ENCODE results near the gene FBXO38. TPM values are rescaled to one million over a fixed set of nuclear protein-coding genes. Genes with fewer than 3 reads are reported as not detected.

FBXO38 gene
- total RNA-seq, 1 experiment from 2014 or later: 37.0 TPM

GRCh38 chr5:148382961-148383360 is 797 bp upstream of the FBXO38 start:
- in situ Hi-C loops (cut with HindIII; ENCODE audit: low sequenced_read_pairs): no loop called here
- DNase-seq (ENCODE audit: low spot score): peak; percentile 59

GRCh38 chr5:148384380-148384737 is 601 bp downstream of the FBXO38 start:
- in situ Hi-C loops (cut with HindIII; ENCODE audit: low sequenced_read_pairs): no loop called here
- DNase-seq (ENCODE audit: low spot score): no peak

- DNase-seq (ENCODE audit: low spot score): no peak
- in situ Hi-C loops (cut with HindIII; ENCODE audit: low sequenced_read_pairs): no loop called here
These were observed 1.3 kb downstream of the FBXO38 start for GRCh38 chr5:148385094-148385493.

GRCh38 chr5:148386041-148386440 is 2.3 kb downstream of the FBXO38 start:
- in situ Hi-C loops (cut with HindIII; ENCODE audit: low sequenced_read_pairs): no loop called here
- DNase-seq (ENCODE audit: low spot score): no peak

GRCh38 chr5:148387325-148387724 is 3.6 kb downstream of the FBXO38 start:
- DNase-seq (ENCODE audit: low spot score): no peak
- in situ Hi-C loops (cut with HindIII; ENCODE audit: low sequenced_read_pairs): no loop called here

GRCh38 chr5:148388696-148389095 is 4.9 kb downstream of the FBXO38 start:
- DNase-seq (ENCODE audit: low spot score): no peak
- in situ Hi-C loops (cut with HindIII; ENCODE audit: low sequenced_read_pairs): no loop called here

- in situ Hi-C loops (cut with HindIII; ENCODE audit: low sequenced_read_pairs): no loop called here
These were observed 7.2 kb downstream of the FBXO38 start for GRCh38 chr5:148390914-148391313.

GRCh38 chr5:148391422-148391821 is 7.7 kb downstream of the FBXO38 start:
- in situ Hi-C loops (cut with HindIII; ENCODE audit: low sequenced_read_pairs): no loop called here
- DNase-seq (ENCODE audit: low spot score): no peak

More at GRCh38 chr5:148390914-148391313, 7.2 kb downstream of the FBXO38 start:
- no peak for DNase-seq (ENCODE audit: low spot score)

GRCh38 chr5:148393390-148393741 is 9.6 kb downstream of the FBXO38 start:
- DNase-seq (ENCODE audit: low spot score): no peak
- in situ Hi-C loops (cut with HindIII; ENCODE audit: low sequenced_read_pairs): no loop called here

GRCh38 chr5:148394587-148395019 is 10.8 kb downstream of the FBXO38 start:
- no peak for DNase-seq (ENCODE audit: low spot score)
- in situ Hi-C loops (cut with HindIII; ENCODE audit: low sequenced_read_pairs): no loop called here

GRCh38 chr5:148395031-148395430 is 11.3 kb downstream of the FBXO38 start:
- in situ Hi-C loops (cut with HindIII; ENCODE audit: low sequenced_read_pairs): no loop called here

GRCh38 chr5:148397968-148398595 is 14.3 kb downstream of the FBXO38 start:
- no peak for DNase-seq (ENCODE audit: low spot score)

More at GRCh38 chr5:148395031-148395430, 11.3 kb downstream of the FBXO38 start:
- DNase-seq (ENCODE audit: low spot score): no peak

GRCh38 chr5:148398698-148399121 is 15.0 kb downstream of the FBXO38 start:
- no peak for DNase-seq (ENCODE audit: low spot score)
- in situ Hi-C loops (cut with HindIII; ENCODE audit: low sequenced_read_pairs): no loop called here

More at GRCh38 chr5:148397968-148398595, 14.3 kb downstream of the FBXO38 start:
- in situ Hi-C loops (cut with HindIII; ENCODE audit: low sequenced_read_pairs): no loop called here

GRCh38 chr5:148401604-148402003 is 17.8 kb downstream of the FBXO38 start:
- in situ Hi-C loops (cut with HindIII; ENCODE audit: low sequenced_read_pairs): no loop called here
- DNase-seq (ENCODE audit: low spot score): no peak

- DNase-seq (ENCODE audit: low spot score): no peak
- in situ Hi-C loops (cut with HindIII; ENCODE audit: low sequenced_read_pairs): no loop called here
These were observed 19.6 kb downstream of the FBXO38 start for GRCh38 chr5:148403344-148403743.

GRCh38 chr5:148406406-148406805 is 22.6 kb downstream of the FBXO38 start:
- DNase-seq (ENCODE audit: low spot score): no peak

GRCh38 chr5:148408092-148408491 is 24.3 kb downstream of the FBXO38 start:
- in situ Hi-C loops (cut with HindIII; ENCODE audit: low sequenced_read_pairs): no loop called here

More at GRCh38 chr5:148406406-148406805, 22.6 kb downstream of the FBXO38 start:
- in situ Hi-C loops (cut with HindIII; ENCODE audit: low sequenced_read_pairs): no loop called here

GRCh38 chr5:148412124-148412523 is 28.4 kb downstream of the FBXO38 start:
- in situ Hi-C loops (cut with HindIII; ENCODE audit: low sequenced_read_pairs): no loop called here
- no peak for DNase-seq (ENCODE audit: low spot score)

More at GRCh38 chr5:148408092-148408491, 24.3 kb downstream of the FBXO38 start:
- no peak for DNase-seq (ENCODE audit: low spot score)

GRCh38 chr5:148414833-148415232 is 31.1 kb downstream of the FBXO38 start:
- in situ Hi-C loops (cut with HindIII; ENCODE audit: low sequenced_read_pairs): no loop called here
- DNase-seq (ENCODE audit: low spot score): no peak

- in situ Hi-C loops (cut with HindIII; ENCODE audit: low sequenced_read_pairs): no loop called here
- DNase-seq (ENCODE audit: low spot score): no peak
These were observed 32.7 kb downstream of the FBXO38 start for GRCh38 chr5:148416416-148416815.

GRCh38 chr5:148416921-148417320 is 33.2 kb downstream of the FBXO38 start:
- DNase-seq (ENCODE audit: low spot score): no peak
- in situ Hi-C loops (cut with HindIII; ENCODE audit: low sequenced_read_pairs): no loop called here

Data from G401 (cell line).